DMS 273 (cell line): ENCODE data around the gene CCDC74A.
A peak's percentile ranks its signal among the peaks of the same experiment; 100 is the strongest.
"Not testable (repeated sequence)": the region's sequence is repeated elsewhere in the genome, so short reads cannot be mapped to it uniquely, and the experiment has no call there.

Experiments
- DNase-seq: peaks from one replicate; lab custom pipeline; 2025; ENCODE audit not compliant: unreplicated experiment; lab: John Stamatoyannopoulos, UW

CCDC74A gene

DNA sequence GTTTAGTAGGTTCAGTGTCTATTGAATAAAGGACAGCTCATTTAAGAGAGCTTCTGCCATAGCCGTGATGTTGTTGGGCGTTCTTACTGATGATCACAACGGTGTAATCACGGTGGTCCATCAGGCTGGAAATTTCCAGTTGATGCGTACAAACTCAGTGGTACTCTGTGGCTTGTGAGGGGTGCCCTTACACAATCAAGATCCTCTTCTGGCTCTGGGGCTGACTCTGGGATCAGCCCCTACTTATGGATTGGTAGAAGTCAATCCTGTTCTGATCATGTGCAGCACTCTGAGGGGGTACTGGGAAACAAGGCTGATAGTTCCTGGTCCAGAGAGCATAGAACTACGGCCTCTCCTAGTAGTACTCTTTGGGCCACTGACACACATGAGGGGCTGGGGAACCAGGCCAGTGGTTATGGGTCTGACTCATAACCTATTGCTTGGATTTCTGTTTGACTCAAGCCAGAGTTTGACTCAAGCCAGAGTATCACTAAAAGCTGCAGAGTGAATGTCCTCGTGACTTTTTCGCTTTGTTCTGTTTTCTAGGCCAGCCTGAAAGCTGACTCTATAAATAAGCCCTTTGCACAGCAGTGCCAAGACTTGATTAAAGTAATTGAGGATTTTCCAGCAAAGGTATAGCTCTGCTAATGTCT lies 29.2 kb upstream of the CCDC74A start:
- not testable (repeated sequence) for DNase-seq

DNA sequence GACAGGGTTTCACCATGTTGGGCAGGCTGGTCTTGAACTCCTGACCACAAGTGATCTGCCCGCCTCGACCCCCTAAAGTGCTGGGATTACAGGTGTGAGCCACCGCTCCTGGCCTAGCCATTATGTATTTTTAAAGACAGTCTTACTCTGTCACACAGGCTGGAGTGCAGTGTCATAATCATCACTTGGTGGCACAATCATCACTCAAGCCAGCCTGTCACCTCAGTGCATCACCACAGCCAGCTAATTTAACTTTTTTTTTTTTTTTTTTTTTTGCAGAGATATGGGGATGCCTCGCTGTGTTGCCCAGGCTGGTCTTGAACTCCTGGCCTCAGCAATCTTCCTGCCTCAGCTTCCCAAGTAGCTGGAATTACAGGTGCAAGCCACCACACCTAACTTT lies 24.1 kb upstream of the CCDC74A start:
- not testable (repeated sequence) for DNase-seq

DNA sequence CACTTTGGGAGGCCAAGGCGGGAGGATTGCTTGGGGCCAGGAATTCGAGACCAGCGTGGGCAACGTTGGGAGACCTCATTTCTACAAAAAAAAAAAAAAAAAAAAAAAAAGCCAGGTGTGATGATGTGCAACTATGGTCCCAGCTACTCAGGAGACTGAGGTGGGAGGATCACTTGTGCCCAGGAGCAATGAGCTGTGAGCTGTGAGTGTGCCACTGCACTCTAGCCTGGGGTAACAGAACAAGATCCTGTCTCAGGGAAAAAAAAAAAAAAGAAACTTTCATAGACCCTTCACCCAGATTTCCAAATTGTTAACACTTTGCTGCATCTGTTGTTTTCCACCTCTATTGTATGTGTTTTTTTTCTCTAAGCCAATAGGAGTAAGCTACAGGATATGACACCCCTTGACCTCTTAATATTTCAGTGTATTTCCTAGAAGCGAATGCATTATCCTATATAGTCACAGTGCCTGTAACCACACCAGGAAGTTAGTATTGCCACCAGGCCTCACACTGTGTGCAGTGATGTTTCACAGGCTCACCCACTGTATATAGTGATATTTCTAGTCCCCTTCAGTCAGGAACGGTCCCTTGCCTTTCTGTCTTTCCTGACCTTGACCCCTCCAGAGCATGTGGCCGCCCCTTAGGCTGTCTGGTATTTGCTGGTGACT lies 23.5 kb upstream of the CCDC74A start:
- not testable (repeated sequence) for DNase-seq

DNA sequence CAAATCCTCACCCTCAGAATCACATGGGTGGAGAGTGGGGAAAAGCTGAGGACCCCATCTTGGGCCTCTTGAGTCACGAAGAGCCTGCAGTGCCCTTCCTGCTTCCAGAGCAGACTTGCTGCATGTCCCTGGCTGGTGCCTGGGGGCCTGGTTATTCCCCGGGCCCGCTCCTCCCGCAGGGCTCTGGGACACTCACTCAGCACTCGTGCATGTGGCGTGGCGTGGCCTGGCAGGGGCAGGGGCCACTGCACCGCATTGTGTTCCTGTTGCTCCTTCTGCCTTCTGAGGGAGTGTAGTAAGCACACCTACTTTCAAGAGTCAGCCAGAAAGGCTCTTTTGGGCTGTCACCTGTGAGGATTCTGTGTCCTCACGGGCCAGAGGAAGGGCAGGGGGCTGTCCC lies 18.1 kb upstream of the CCDC74A start:
- DNase-seq = no peak

DNA sequence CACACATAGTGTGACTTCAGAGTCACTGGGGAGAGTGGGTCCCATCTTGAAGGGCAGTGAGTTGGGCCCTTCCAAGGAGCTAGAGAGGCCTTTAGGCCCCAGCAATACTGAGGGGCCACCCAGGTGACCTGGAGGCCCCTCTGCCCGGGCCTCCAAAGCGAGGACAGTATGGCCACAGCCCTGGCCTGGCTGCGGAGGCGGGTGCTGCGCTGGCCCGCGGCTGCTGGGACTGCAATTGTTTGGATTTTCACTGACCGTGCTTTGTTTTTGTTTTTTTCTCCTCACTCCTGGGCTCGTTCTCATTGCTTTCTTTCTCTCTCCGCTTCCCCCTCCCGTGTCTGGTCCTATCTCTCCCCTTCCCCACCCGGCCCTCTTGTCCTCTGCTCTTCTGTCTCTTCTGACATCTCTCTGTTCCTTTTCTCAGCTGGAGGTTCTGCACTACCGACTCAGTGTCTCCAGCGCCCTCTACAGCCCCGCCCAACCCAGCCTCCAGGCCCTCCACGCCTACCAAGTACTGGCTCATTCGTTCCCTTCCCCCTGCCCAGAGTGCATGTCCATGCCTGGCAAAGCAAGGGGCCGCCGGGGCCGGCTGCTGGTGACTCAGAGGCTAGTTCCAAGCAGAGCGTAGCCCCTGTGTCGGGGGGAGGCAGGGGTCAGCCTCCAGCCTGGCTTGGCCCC lies 16.3 kb upstream of the CCDC74A start:
- not testable (repeated sequence) for DNase-seq

DNA sequence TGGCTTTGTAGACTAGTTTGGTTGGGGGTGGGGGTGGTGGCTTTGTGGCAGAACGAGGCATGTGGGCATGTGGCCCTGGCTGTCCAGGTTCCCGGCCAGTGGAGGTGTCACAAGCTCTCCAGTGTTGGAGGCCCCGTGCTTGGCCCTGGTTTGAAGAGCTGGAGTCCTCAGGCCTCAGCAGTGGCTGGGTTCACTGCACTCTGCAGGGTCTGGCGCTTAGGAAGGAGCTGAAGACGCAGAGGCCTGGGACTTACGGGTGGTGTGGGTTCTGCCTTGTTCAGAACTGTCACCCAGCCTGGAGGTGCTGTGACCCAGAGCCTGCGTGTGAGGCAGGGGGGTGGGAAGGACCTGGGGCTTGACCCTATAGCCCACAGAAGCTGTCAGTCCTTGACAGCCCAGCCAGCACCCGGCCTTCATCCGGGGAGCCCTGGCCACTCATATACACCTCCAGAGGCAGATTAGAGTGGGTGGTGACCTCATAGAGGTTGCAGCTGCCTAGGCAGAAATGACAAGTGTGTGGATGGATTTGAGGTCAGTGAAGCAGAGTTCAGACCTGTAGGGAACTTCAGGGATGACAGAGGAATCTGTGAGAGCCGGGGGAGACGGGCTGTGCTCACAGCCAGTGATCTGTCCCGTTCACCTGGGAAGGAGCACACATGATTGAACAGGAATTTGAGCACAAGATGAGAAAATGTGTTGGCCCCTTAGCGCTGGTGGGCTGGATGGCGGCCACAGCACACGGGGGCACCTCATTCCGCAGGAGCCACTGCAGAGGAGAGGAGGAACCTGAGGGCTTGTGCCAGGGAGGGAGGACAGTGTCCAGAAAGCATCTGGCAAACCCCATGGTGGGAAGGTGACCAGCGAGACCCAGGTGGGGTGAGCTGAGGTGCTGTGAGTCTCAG lies 15.5 kb upstream of the CCDC74A start:
- not testable (repeated sequence) for DNase-seq

DNA sequence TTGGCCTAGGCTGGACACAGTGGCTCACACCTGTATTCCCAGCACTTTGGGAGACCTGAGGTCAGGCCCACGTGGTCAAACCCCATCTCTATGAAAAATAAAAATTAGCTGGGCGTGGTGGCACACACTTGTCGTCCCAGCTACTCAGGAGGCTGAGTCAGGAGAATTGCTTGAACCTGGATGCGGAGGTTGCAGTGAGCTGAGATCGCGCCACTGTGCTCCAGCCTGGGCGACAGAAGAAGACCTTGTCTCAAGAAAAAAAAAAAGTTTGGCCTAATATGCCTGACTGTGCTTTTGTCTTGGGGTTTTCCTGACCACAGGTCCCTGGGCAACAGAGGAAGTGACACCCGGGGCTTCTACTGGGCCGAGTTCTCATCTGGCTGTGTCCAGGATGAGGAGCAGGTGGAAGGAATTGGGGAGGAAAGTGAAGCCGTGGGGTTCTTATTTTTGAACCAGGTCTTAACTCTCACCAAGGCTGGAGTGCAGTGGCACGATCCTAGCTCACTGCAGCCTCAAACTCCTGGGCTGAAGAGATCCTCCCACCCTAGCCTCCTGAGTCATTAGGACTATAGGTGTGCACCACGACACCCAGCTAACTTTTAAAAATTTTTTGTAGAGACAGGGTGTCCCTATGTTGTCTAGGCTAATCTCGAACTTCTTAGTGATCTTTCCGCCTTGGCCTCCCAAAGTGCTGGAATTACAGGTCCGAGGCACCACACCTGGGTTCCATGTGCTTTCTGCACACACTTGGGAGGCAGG lies 13.1 kb upstream of the CCDC74A start:
- DNase-seq = not testable (repeated sequence)

DNA sequence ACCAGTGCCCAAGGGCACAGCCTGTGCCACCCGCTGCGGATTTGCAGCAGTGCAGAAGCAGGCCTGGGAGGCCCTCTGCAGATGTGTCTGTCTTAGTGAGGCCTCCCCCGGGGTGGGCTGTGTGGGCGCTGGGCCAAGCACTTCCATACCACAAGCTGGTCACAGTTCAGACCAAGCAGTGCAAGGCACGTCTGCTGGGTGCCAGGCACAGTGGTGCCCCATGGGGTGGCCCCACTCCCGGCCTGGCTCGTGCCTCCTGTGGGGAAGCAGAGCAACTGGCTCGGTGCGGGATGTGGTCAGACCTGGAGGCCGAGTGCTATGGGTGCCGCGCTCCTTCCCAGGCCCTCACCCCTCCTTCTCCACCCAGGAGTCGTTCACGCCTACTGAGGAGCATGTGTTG lies 12.5 kb upstream of the CCDC74A start:
- peak; percentile 18 for DNase-seq

DNA sequence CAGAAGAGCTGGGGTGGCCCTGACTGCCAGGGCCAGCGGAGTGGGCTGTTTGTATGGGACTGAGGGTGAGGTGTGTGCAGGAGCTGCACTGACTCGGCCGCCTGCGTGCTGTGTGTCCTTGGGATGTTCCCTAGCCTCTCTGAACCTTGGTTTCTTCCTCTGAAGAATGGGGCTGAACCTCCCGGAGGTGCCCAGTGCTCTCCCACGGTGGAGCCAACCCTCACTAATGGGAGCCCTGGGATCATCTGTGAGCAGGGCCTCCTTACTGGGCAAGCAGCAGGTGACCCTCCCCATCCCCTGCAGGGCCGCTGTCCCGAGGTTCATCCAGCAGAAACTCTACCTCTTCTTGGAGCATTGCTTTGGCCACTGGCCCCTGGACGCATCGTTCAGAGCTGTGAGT lies 11.7 kb upstream of the CCDC74A start:
- no peak for DNase-seq

DNA sequence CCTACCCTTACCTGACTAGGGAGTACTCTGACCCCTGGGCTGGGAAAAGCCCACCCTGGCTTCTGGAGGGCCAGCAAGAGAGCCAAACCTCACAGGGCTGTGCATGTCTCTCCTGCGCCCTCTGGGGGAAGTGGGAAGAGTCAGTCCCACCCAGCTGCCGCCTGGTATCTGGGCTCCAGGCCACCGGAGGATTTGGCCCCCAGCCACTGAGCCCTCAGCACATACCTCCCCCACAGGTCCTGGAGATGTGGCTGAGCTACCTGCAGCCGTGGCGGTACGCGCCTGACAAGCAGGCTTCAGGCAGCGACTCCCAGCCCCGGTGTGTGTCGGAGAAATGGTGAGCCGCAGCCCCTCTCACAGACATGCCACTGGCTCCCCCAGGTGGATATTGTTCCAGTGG lies 11.1 kb upstream of the CCDC74A start:
- peak; percentile 78 for DNase-seq

DNA sequence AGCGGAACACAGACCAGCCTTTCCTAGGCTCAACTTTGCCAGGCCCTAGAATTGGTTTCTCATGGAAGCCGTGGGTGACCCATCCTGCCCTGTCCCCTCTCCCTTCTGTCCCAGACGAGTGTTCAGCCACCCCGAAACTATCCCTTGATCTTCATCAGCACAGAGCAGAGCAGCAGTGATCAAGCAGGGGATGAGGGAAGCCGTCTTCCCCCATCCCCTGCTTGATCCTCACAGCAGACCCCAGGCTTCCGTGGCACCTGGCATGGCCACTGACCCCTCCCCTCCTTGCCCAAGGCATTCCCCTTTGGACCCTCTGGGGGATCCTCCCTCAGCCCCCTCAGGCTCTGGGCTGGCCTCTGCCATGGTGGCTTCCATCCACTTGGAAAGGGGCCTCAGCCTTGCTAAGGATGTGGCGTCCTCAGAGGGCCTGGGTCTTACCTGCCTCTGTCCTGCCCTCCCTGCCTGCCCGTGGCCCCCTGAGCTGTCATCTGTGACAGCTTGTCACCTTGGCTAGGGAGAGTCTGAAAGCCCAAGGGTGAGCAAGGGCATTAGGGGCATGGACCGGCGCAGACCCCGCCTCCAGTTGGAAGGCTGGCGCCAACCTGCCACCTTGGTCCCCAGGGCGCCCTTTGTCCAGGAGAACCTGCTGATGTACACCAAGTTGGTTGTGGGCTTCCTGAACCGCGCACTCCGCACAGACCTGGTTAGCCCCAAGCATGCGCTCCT lies 10.4 kb upstream of the CCDC74A start:
- no peak for DNase-seq

DNA sequence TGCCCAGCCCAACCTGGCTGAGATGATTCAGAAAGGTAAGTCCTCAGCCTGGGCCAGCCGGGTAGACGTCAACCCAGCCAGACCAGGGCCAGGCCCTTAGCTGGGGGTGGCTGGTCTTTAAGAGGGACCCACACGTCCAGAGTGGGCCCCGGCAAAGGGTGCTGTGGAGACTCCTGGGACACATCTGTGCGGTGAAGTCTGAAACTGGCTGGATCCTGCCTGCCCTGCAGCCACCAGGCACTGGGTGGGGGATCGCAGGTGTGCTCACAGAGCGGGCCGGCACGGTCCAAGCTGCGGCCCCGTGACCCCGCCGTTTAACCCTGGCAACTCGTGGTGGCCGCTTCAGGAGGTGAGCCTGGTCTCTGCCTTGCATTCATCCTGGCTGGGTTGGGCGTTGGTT lies 9.8 kb upstream of the CCDC74A start:
- not testable (repeated sequence) for DNase-seq

DNA sequence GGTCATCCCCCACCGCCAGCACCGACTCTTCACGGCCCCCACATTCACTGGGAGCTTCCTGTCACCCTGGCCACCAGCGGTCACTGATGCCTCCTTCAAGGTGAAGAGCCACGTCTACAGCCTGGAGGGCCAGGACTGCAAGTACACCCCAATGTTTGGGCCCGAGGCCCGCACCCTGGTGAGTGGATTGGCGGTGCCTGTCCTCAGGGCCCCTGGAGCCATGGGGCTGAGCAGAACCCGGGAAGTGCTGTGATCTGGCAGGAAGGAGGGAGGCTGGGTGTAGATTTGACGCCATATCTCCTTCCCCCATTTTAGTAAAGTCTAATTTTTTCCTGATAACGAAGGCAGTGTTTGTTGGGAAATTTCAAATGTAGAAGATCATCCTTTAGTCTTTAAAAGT lies 9.2 kb upstream of the CCDC74A start:
- not testable (repeated sequence) for DNase-seq

DNA sequence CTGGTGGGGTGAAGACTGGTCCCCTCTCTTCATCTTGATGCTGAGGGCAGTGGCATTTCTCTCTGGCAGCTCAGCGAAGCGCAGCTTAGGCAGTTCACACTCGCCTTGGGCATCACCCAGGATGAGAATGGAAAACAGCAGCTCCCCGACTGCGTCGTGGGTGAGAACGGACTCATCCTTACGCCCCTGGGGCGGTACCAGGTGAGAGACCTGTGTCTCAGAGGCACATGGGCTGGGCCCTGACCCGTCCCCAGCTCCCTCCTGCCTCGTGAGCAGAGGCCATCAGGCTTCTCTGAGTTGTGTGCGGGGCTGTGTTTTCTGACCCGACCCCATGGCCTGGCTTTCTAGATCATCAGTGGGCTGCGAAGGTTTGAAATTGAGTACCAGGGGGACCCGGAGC lies 8.2 kb upstream of the CCDC74A start:
- DNase-seq = no peak

DNA sequence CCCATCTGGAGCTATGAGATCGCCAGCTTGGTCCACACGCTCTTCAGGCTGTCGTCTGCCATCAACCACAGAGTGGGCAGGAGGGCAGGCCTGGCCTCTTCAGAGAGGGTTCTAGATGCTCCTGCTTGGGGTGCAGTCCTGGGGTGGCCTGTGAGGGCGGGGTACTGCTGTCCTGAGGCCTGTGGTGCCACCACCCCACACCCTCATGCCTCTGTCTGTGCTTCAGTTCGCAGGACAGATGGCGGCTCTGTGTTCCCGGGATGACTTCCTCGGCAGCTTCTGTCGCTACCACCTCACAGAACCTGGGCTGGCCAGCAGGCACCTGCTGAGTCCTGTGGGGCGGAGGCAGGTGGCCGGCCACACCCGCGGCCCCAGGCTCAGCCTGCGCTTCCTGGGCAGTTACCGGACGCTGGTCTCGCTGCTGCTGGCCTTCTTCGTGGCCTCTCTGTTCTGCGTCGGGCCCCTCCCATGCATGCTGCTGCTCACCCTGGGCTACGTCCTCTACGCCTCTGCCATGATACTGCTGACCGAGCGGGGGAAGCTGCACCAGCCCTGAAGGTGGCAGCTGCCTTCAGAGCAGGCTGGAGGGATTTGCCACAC lies 7.7 kb upstream of the CCDC74A start:
- DNase-seq = not testable (repeated sequence)

DNA sequence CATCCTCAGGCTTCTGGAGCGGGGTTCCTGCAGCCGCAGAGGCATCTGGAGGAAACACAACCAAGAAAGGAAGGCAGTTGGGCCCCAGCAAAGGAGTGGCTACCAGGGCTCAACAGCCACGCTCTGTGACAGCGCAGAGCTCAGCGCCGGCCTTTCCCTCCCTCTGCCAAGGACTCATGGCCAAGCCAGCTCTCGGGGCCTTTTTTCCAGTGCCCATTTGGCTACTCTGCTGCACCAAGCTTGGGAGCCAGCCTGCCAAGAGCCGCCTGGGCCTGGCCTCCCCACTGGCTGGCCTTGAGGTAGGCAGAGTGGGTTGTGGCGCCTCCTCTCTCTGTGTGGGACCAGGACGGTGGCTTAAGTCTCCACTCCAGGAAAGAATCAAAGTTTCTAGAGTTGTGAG lies 7.2 kb upstream of the CCDC74A start:
- no peak for DNase-seq

DNA sequence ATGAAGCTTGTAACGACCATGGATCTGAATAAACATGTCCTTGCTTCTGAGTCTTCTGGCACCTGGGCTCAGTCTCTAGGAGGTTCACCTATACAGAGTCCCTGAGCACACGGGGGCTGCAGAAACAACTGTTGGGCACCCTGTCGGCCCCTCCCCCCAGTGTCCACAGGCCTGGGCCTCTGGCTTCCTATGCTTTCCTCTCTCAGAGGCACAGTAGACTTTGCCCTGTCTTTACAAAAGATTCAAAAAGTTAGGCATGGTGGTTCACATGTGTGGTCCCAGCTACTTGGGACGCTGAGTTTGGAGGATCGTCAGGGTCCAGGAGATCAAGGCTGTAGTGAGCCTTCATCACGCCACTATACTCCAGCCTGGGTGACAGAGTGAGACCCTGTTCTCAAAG lies 6.2 kb upstream of the CCDC74A start:
- DNase-seq = not testable (repeated sequence)

DNA sequence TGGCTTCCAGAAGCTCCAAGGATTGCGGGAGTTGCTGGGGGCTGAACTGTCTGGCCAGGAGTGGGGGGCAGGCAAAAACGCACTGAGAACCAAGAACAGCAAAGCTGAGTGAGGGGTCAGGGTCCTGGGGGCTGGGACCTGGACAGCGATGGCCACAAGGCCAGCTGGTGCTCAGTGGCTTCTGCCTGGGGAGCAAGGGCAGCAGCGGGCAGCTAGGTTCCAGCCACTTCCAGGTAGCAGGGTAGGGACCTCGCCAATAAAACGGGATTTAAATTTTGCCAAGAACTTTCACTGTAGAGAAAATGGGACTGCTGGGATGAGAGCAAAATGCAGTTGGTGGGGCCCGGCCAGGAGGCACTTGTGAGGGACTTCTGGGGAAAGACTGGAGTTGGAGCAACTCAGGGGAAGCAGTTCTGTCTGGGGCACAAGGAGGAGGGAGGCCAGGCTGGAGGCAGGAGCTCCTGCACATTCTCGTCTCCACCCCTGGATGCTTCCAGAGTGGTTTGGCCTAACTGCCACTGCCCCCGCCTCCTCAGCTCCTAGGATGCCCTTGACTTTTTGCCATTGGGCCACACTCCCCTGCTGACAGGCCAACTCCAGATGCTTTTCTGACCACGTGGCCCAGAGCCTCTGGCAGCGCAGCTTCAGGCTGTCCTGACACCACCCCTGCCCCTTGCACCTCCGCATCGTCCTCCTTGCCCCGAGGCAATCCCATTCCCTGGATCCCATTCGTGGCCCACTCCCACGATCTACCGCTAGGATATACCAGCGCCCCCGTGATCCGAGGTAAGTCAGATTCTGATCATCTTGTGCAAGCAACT lies 5.5 kb upstream of the CCDC74A start:
- peak; percentile 29 for DNase-seq

DNA sequence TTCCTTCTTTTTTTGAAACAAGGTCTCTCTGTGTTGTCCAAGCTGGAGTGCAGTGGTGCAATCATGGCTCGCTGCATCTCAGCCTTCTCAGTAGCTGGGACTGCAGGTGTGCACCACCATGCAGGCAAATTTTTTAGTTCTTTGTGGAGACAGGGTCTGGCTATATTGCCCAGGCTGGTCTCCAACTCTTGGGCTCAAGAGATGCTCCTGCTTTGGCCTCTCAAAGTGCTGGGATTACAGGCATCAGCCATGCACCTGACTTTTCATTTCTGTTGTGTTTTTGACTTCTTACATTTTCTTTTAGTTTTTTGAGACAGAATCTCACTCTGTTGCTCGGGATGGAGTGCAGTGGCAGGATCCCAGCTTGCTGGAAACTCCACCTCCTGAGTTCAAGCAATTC lies 2.4 kb upstream of the CCDC74A start:
- not testable (repeated sequence) for DNase-seq
